DND-41 (cell line): ENCODE results near the gene UBE2N.
A peak's percentile ranks its signal among the peaks of the same experiment; 100 is the strongest.

Experiments used
- ATAC-seq: fragments of 200-7000 bp; cut with Tn5 transposase; 3 replicates; pipeline ENCODE4 v1.9.1; 2021; ENCODE audit warnings: low read depth; ENCODE audit not compliant: insufficient read depth
- DNase-seq: peaks from one replicate; pipeline ENCODE4 v3.0.0-alpha.2; 2020
- H2AFZ ChIP-seq: 2 replicates; pipeline ENCODE4 v1.6.0; 2012; ENCODE audit warnings: low read depth, low read length
- H3K27ac ChIP-seq: 2 replicates; pipeline ENCODE4 v1.5.1; 2012; ENCODE audit warnings: low read length, inconsistent platforms
- H3K27me3 ChIP-seq: fragments of 200-600 bp; sonication (generic); 2 replicates; pipeline ENCODE4 v1.6.0; 2012; ENCODE audit warnings: low read length, mild to moderate bottlenecking, inconsistent platforms; ENCODE audit not compliant: insufficient read depth, poor library complexity
- H3K36me3 ChIP-seq: 2 replicates; pipeline ENCODE4 v1.5.1; 2012; ENCODE audit warnings: low read length, inconsistent platforms; ENCODE audit not compliant: insufficient read depth
- H3K4me1 ChIP-seq: 2 replicates; pipeline ENCODE4 v1.5.1; 2012; ENCODE audit warnings: mild to moderate bottlenecking, low read length; ENCODE audit not compliant: insufficient read depth
- H3K4me2 ChIP-seq: 2 replicates; pipeline ENCODE4 v1.6.0; 2012; ENCODE audit warnings: mild to moderate bottlenecking, moderate library complexity, low read length, inconsistent platforms; ENCODE audit not compliant: insufficient read depth
- H3K4me3 ChIP-seq, 2 experiments: fragments of 200-600 bp in 1 of 2; shearing (Covaris generic) in 1 of 2; 2 replicates each; pipeline ENCODE4 v1.5.1; 2012 to 2016; ENCODE audit warnings: inconsistent platforms in 2 of 2, low read length in 2 of 2, mild to moderate bottlenecking in 2 of 2, low read depth in 1 of 2, moderate library complexity in 1 of 2
- H3K79me2 ChIP-seq: 2 replicates; pipeline ENCODE4 v1.6.0; 2012; ENCODE audit warnings: low read length, inconsistent platforms; ENCODE audit not compliant: insufficient read depth
- H3K9ac ChIP-seq: 2 replicates; pipeline ENCODE4 v1.6.0; 2012; ENCODE audit warnings: low read depth, mild to moderate bottlenecking, inconsistent platforms, low read length, moderate library complexity
- H3K9me3 ChIP-seq: 2 replicates; pipeline ENCODE4 v1.5.1; 2012; ENCODE audit warnings: low read length, moderate library complexity, mild to moderate bottlenecking, inconsistent platforms; ENCODE audit not compliant: insufficient read depth, severe bottlenecking
- H4K20me1 ChIP-seq: 2 replicates; pipeline ENCODE4 v1.6.0; 2012; ENCODE audit warnings: low read length; ENCODE audit not compliant: insufficient read depth
- EZH2 ChIP-seq: IDR thresholded peaks from 3 replicates; pipeline ENCODE4 v1.6.1; 2012; ENCODE audit warnings: borderline replicate concordance, low read depth, mild to moderate bottlenecking, moderate library complexity, low read length, inconsistent platforms; ENCODE audit not compliant: severe bottlenecking
- TF ChIP-seq, protein P1 (sequence below): IDR thresholded peaks from 2 replicates; pipeline ENCODE4 v1.5.1; 2012; ENCODE audit warnings: borderline replicate concordance, low read length, moderate library complexity, mild to moderate bottlenecking; ENCODE audit not compliant: poor library complexity, severe bottlenecking; ENCODE audit errors: extremely low read depth

UBE2N gene

DNA sequence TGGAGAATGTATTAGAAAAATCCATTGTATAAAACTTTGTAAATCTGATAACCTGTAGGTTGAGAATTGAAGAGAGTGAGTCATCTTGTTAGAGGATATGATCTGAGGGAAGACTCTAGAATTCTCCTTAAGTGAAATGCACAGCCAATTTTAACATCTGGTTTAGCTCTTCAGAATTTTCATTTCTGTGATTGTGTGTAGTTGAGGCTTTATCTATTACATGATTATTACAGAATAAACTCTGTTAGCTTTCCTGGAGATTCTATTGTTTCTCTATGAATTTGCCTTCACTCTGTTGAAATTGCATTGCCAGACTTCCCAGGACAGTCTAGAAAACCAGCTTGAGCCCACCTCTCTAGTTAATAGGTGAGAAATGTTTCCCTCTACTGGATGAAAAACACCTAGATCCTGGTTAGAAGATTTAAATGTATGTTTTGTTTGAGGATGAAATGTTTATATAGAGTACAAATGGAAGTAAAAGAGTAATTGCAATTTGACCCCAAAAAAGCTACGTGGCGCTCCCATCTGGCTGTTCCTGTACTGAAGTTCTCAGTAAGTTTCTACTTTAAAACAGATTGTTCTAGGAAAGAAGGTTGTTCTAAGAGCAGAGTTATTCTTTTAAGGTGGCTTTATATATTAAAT is 61.1 kb downstream of the UBE2N start:
- no peaks in the 10 kb centered on the region for H3K9me3 ChIP-seq
- H3K36me3 ChIP-seq: peaks cover 19% of the 10 kb centered on the region
- peak overlapping the region; percentile 92 for H3K4me2 ChIP-seq
- no peak overlapping the region for H2AFZ ChIP-seq
- H3K27ac ChIP-seq: peak overlapping the region; percentile 94
- H3K27me3 ChIP-seq: no peaks in the 10 kb centered on the region
- peaks cover 40% of the 10 kb centered on the region for H4K20me1 ChIP-seq
- TF ChIP-seq EZH2: no peak
- TF ChIP-seq, protein P1, sequence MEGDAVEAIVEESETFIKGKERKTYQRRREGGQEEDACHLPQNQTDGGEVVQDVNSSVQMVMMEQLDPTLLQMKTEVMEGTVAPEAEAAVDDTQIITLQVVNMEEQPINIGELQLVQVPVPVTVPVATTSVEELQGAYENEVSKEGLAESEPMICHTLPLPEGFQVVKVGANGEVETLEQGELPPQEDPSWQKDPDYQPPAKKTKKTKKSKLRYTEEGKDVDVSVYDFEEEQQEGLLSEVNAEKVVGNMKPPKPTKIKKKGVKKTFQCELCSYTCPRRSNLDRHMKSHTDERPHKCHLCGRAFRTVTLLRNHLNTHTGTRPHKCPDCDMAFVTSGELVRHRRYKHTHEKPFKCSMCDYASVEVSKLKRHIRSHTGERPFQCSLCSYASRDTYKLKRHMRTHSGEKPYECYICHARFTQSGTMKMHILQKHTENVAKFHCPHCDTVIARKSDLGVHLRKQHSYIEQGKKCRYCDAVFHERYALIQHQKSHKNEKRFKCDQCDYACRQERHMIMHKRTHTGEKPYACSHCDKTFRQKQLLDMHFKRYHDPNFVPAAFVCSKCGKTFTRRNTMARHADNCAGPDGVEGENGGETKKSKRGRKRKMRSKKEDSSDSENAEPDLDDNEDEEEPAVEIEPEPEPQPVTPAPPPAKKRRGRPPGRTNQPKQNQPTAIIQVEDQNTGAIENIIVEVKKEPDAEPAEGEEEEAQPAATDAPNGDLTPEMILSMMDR: peak; percentile 57
- DNase-seq (no peak), ATAC-seq (no peak)
- peak overlapping the region; percentile 80 to 84; a peak in 3 of 4 replicates for H3K4me3 ChIP-seq
- peaks cover 45% of the 10 kb centered on the region for H3K4me1 ChIP-seq
- H3K9ac ChIP-seq: peak overlapping the region; percentile 72
- peaks cover 77% of the 10 kb centered on the region for H3K79me2 ChIP-seq

DNA sequence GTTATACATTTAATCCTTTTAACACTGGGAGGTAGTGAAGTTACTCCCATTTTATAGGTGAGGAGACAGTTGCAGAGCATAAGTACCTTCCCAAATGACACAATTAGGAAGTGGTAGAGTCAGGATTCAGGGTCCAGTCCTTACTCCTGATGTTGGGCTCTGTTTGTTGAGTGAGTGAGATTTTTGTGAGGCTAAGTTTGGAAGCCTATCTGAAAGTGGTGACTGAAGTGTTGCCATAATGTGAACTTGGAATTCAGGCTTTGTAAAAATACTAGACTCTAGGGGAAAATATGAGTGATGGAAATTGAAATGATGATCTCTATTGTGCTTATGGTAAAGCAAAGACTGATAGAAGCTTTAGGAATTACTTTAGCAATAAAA is 61.8 kb downstream of the UBE2N start:
- TF ChIP-seq, protein P1: no peak
- TF ChIP-seq EZH2: no peak
- H3K4me1 ChIP-seq: peaks cover 45% of the 10 kb centered on the region
- peaks cover 19% of the 10 kb centered on the region for H3K36me3 ChIP-seq
- peaks cover 34% of the 10 kb centered on the region for H4K20me1 ChIP-seq
- ATAC-seq (no peak), DNase-seq (no peak)
- H2AFZ ChIP-seq: no peak overlapping the region
- H3K4me2 ChIP-seq: peak overlapping the region; percentile 92
- H3K27me3 ChIP-seq: no peaks in the 10 kb centered on the region
- H3K9me3 ChIP-seq: no peaks in the 10 kb centered on the region
- H3K9ac ChIP-seq: peak overlapping the region; percentile 72
- H3K79me2 ChIP-seq: peaks cover 71% of the 10 kb centered on the region
- peak overlapping the region; percentile 80 to 84; a peak in 3 of 4 replicates for H3K4me3 ChIP-seq
- peak overlapping the region; percentile 94 for H3K27ac ChIP-seq

DNA sequence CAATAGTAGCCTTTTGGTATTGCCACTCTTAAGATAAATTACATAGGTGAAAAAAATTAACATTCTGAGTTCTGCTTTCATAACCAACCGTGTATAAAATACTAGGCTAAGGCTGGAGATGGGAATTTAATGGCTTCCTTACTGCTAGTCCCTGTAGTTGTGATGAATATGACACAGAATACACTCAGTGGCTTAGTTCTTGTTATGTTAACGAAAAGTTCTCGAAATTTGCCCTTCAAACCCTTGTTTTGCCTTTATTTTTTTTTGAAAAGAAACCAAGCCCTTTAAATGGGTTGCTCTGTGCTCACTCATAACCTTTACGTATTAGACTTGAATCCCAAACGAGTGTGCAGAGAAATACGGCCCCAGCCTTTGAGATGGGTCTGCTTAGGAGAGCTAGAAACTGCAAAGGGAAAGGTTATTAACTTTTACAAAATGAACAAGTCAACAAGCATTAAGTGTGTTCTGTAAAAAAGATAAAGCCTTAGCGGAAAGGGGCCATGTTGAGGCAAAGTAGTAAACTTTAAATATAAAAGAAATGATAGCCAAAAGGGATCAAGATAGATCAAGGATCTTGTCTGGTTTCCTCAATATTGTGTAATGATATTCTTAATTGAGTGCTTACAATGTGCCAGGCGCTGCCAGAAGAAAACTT is 62.3 kb downstream of the UBE2N start:
- 0 out of 2 replicates have a peak overlapping the region, but pooled peaks have one; percentile 0 for H2AFZ ChIP-seq
- no peak for TF ChIP-seq EZH2
- TF ChIP-seq, protein P1: no peak

More for the DNA sequence above, 62.3 kb downstream of the UBE2N start:
- Histone ChIP-seq H3K4me1 (peaks cover 45% of the 10 kb centered on the region), H3K4me3 (peak overlapping the region; percentile 80 to 84), H4K20me1 (peaks cover 34% of the 10 kb centered on the region), H3K4me2 (peak overlapping the region; percentile 92), H3K36me3 (peaks cover 19% of the 10 kb centered on the region; the same call in 1 of the 2 replicates), H3K9me3 (no peaks in the 10 kb centered on the region), H3K27ac (peak overlapping the region; percentile 94), H3K79me2 (peaks cover 66% of the 10 kb centered on the region), H3K9ac (peak overlapping the region; percentile 72), H3K27me3 (no peaks in the 10 kb centered on the region)
- ATAC-seq: no peak
- no peak for DNase-seq
